SU-DHL-6 (cell line): ENCODE data around the gene UNC5B.

Experiments
- CTCF ChIP-seq: fragments of 200-600 bp; sonication (generic); IDR thresholded peaks from one replicate; pipeline ENCODE4 v1.5.1; 2017; ENCODE audit warnings: antibody characterized with exemption, mild to moderate bottlenecking, low read length, moderate library complexity; ENCODE audit not compliant: insufficient read depth, poor library complexity, severe bottlenecking
- EZH2phosphoT487 ChIP-seq: fragments of 200-600 bp; sonication (generic), shearing (Covaris generic); conservative IDR thresholded peaks from 2 replicates; pipeline ENCODE4 v1.6.1; 2018; ENCODE audit warnings: mild to moderate bottlenecking, antibody characterized with exemption, low read length, moderate library complexity, mixed read lengths

GRCh38 chr10:71219918-71220688, 7.7 kb downstream of the UNC5B start:
- TF ChIP-seq CTCF (no peak), EZH2phosphoT487 (no peak)
